Endothelial cell of umbilical vein (primary cell): Measurements from ENCODE around the gene ADAP1. TPM values are rescaled to one million over a fixed set of nuclear protein-coding genes. Genes with fewer than 3 reads are reported as not detected.

Experiments
- BruUV-seq: library from RNA; stranded (reverse); fragments of 400-500 nt; replicated peaks from 2 replicates; lab custom pipeline; 2021; lab: Mats Ljungman, UMichigan
- CTCF ChIA-PET: fragments of 300-600, 350-600 bp; sonication (Branson Sonifier 250); formaldehyde crosslinking; loops from one replicate; lab custom pipeline; 2021; ENCODE audit warnings: antibody characterized with exemption, inconsistent platforms; lab: Charles Lee
- POLR2A ChIA-PET: fragments of 300-600, 350-600 bp; sonication (Branson Sonifier 250); formaldehyde crosslinking; loops from one replicate; lab custom pipeline; 2021; ENCODE audit warnings: antibody characterized with exemption, inconsistent platforms; lab: Charles Lee
- DNase-seq: peaks from one replicate; pipeline ENCODE4 v3.0.0-alpha.2; 2011; ENCODE audit warnings: low read depth, low spot score
- FAIRE-seq: peaks from 2 replicates; lab custom pipeline; 2011; peaks lifted over from hg19 to GRCh38; lab: Jason Lieb, UNC
- H2AFZ ChIP-seq: 2 replicates; pipeline ENCODE4 v1.6.0; 2012; ENCODE audit warnings: low read depth, low read length, control low read depth, inconsistent platforms
- H3K27ac ChIP-seq: 2 replicates; pipeline ENCODE4 v1.5.1; 2011; ENCODE audit warnings: low read depth, mild to moderate bottlenecking, control low read depth, low read length, moderate library complexity; ENCODE audit not compliant: insufficient read depth
- H3K27me3 ChIP-seq, 2 experiments: 2 replicates each; pipeline versions ENCODE4 v1.6.0 to v1.6.1; 2011; ENCODE audit warnings: low read length in 2 of 2, mixed read lengths in 1 of 2; ENCODE audit not compliant: control insufficient read depth in 2 of 2, insufficient read depth in 2 of 2
- H3K36me3 ChIP-seq, 2 experiments: 2 replicates in 1 of 2; 3 replicates in 1 of 2; pipeline ENCODE4 v1.5.1; 2011; ENCODE audit warnings: low read length in 2 of 2, mild to moderate bottlenecking in 1 of 2, moderate library complexity in 1 of 2; ENCODE audit not compliant: control insufficient read depth in 2 of 2, insufficient read depth in 2 of 2; ENCODE audit errors: extremely low read depth in 1 of 2
- H3K4me1 ChIP-seq: 3 replicates; pipeline ENCODE4 v1.5.1; 2011; ENCODE audit warnings: mild to moderate bottlenecking, low read length; ENCODE audit not compliant: control insufficient read depth, insufficient read depth; ENCODE audit errors: extremely low read depth
- H3K4me2 ChIP-seq: 2 replicates; pipeline ENCODE4 v1.6.1; 2011; ENCODE audit warnings: low read length, control low read depth, mixed read lengths; ENCODE audit not compliant: insufficient read depth
- H3K4me3 ChIP-seq, 3 experiments: fragments of 200-600 bp in 1 of 3; sonication (generic), shearing (Covaris generic) in 1 of 3; replicated peaks in 1 of 3; 2 replicates each; pipeline ENCODE4 v1.5.1; 2011 to 2016; ENCODE audit warnings: control low read depth in 3 of 3, low read length in 3 of 3, mild to moderate bottlenecking in 2 of 3, inconsistent platforms in 1 of 3, low read depth in 1 of 3, moderate library complexity in 1 of 3; ENCODE audit not compliant: insufficient read depth in 1 of 3
- H3K79me2 ChIP-seq: 2 replicates; pipeline ENCODE4 v1.6.0; 2012; ENCODE audit warnings: low read length, inconsistent platforms; ENCODE audit not compliant: control insufficient read depth, insufficient read depth
- H3K9ac ChIP-seq: replicated peaks from 2 replicates; pipeline ENCODE3; 2011; ENCODE audit warnings: low read length, control low read depth; ENCODE audit not compliant: insufficient read depth; ENCODE audit errors: extremely low read depth
- H3K9me1 ChIP-seq: replicated peaks from 3 replicates; pipeline ENCODE4 v1.6.0; 2011; ENCODE audit warnings: mild to moderate bottlenecking, low read length; ENCODE audit not compliant: control insufficient read depth, insufficient read depth; ENCODE audit errors: extremely low read depth
- H3K9me3 ChIP-seq: replicated peaks from 2 replicates; pipeline ENCODE4 v1.5.1; 2012; ENCODE audit warnings: low read length, inconsistent platforms; ENCODE audit not compliant: control insufficient read depth, insufficient read depth
- H4K20me1 ChIP-seq: replicated peaks from 2 replicates; pipeline ENCODE3; 2011; ENCODE audit warnings: mild to moderate bottlenecking, low read length; ENCODE audit not compliant: control insufficient read depth, insufficient read depth; ENCODE audit errors: extremely low read depth
- EZH2 ChIP-seq: IDR thresholded peaks from 2 replicates; pipeline ENCODE4 v1.6.1; 2012; ENCODE audit warnings: borderline replicate concordance, low read depth, mild to moderate bottlenecking, moderate library complexity, low read length, inconsistent platforms; ENCODE audit not compliant: severe bottlenecking
- FOS ChIP-seq: IDR thresholded peaks from 2 replicates; pipeline ENCODE4 v1.6.1; 2011; ENCODE audit warnings: mild to moderate bottlenecking, low read length, moderate library complexity, borderline replicate concordance; ENCODE audit not compliant: insufficient read depth
- GATA2 ChIP-seq: IDR thresholded peaks from 2 replicates; pipeline ENCODE4 v1.7.0; 2011; ENCODE audit warnings: low read depth, mild to moderate bottlenecking, moderate library complexity, mixed read lengths, low read length; ENCODE audit not compliant: insufficient read length, insufficient read depth
- JUN ChIP-seq: IDR thresholded peaks from 2 replicates; pipeline ENCODE4 v1.6.1; 2011; ENCODE audit warnings: borderline replicate concordance, low read depth; ENCODE audit not compliant: insufficient read length, insufficient read depth
- MYC ChIP-seq: IDR thresholded peaks from one replicate; pipeline ENCODE4 v1.6.1; 2011; ENCODE audit warnings: mild to moderate bottlenecking, low read depth, low read length
- POLR2A ChIP-seq: IDR thresholded peaks from 2 replicates; pipeline ENCODE4 v1.6.1; 2012; ENCODE audit warnings: low read depth, mild to moderate bottlenecking, control low read depth, low read length
- POLR2AphosphoS5 ChIP-seq: IDR thresholded peaks from 2 replicates; pipeline ENCODE4 v1.6.1; 2012; ENCODE audit warnings: low read depth, mild to moderate bottlenecking, control low read depth, low read length, moderate library complexity; ENCODE audit not compliant: insufficient read depth
- dilution Hi-C: fragments of 300-500 bp; cut with MboI; formaldehyde crosslinking; loops from one replicate; pipeline ENCODE4 v1.15.0; 2019; ENCODE audit warnings: low sequenced_read_pairs; ENCODE audit not compliant: extremely low pct_ligation_motif_present
- intact Hi-C: fragments of 100-400 bp; cut with micrococcal nuclease; formaldehyde crosslinking; loops from one replicate; pipeline ENCODE4 v1.10.0; 2022
- polyA plus RNA-seq, 4 experiments: library from polyadenylated mRNA; depleted of rRNA in 3 of 4; stranded (reverse) in 3 of 4; unstranded in 1 of 4; fragments of >200 nt; gene quantifications; 2 replicates each; pipeline versions ENCODE4 v1.2.1 to v1.2.3, GENCODE V29; 2011 to 2012; ENCODE audit warnings: missing spikeins in 1 of 4
- total RNA-seq: library from RNA; stranded (reverse); gene quantifications from 2 replicates; pipeline ENCODE4 v1.2.3, GENCODE V29; 2021
- TF ChIP-seq, protein P1 (sequence below), 2 donors: IDR thresholded peaks; 1 replicate in 1 of 2; 2 replicates in 1 of 2; pipeline ENCODE4 v1.5.1; 2011; ENCODE audit warnings: low read length in 2 of 2, mild to moderate bottlenecking in 2 of 2, moderate library complexity in 2 of 2, control low read depth in 1 of 2, inconsistent platforms in 1 of 2, low read depth in 1 of 2; ENCODE audit not compliant: insufficient read depth in 1 of 2; ENCODE audit errors: extremely low read depth in 1 of 2
- TF ChIP-seq, protein P2 (sequence below): IDR thresholded peaks from 2 replicates; pipeline ENCODE4 v1.6.1; 2011; ENCODE audit not compliant: insufficient read depth, insufficient read length

The ADAP1 gene
- total and polyA plus RNA-seq, 2 donors (not counting 3 experiments of a cell fraction or from before 2014, with no cell fraction given) = 0.49 to 0.58 TPM

DNA sequence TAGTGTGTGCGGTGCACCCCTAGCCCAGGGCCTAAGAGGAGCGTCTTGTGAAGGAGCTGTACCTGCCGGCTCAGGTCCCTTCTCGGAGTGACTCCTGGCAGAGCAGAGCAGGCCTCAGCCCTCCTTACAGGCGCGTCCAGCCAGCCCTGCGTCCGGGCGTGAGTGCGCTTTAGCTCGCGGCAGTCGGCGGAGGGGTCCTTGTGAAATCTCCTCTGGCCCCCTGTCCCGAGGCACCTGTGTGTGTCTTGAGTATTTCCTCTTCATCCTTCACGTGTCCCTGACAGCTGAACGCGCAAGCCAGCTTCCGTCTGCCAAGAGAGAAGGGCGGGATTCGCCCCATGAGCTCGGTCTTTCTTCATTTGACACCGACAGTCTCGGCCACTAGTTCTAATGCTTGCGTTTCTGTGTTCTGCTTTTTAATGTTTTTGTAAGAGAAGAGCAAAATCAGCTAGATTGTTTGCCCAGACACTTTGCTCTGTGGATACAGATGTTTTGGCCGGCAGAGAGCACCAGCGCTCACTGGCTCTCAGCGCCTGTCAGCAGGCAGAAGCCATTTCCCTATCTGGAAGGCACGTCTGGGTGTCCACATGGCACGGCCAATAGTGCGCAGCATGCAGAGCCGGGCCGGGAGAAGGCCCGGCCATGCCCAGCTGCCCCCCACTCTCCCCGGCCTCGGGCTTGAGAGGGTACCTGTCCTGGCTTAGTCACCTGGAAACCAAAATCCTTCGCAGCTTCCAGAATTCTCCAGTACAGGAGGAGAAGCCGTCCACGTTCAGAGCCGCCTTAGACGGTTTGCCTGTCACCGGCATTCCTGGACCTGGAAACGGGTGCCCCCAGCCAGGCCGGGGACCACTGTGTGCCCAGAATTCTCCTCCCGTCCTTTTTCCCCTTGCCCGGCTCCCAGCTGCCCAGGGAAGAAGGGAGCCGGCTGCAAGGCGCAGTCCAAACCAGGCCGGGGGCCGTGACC lies 71.1 kb downstream of the ADAP1 start:
- peaks cover 3 to 23% of the 10 kb centered on the region in 2 experiments for H3K36me3 ChIP-seq
- FAIRE-seq = no peak
- H3K4me3 ChIP-seq = no peak overlapping the region
- H3K9me3 ChIP-seq = no peaks in the 10 kb centered on the region
- no peak overlapping the region for H3K4me2 ChIP-seq
- H3K9me1 ChIP-seq = no peaks in the 10 kb centered on the region
- H3K27ac ChIP-seq = no peak overlapping the region
- H3K4me1 ChIP-seq = peaks cover under 1% of the 10 kb centered on the region
- BruUV-seq = no TSS peak
- dilution Hi-C loops (no loop called here), intact Hi-C loops (no loop called here)
- no peak overlapping the region for H3K9ac ChIP-seq
- no peak for DNase-seq
- CTCF ChIA-PET = no interaction called here
- H4K20me1 ChIP-seq = no peaks in the 10 kb centered on the region
- H3K27me3 ChIP-seq = no peaks in the 10 kb centered on the region
- POLR2A ChIA-PET = no interaction called here
- H2AFZ ChIP-seq = no peak overlapping the region
- H3K79me2 ChIP-seq = peaks cover 77% of the 10 kb centered on the region
- TF ChIP-seq, protein P1, sequence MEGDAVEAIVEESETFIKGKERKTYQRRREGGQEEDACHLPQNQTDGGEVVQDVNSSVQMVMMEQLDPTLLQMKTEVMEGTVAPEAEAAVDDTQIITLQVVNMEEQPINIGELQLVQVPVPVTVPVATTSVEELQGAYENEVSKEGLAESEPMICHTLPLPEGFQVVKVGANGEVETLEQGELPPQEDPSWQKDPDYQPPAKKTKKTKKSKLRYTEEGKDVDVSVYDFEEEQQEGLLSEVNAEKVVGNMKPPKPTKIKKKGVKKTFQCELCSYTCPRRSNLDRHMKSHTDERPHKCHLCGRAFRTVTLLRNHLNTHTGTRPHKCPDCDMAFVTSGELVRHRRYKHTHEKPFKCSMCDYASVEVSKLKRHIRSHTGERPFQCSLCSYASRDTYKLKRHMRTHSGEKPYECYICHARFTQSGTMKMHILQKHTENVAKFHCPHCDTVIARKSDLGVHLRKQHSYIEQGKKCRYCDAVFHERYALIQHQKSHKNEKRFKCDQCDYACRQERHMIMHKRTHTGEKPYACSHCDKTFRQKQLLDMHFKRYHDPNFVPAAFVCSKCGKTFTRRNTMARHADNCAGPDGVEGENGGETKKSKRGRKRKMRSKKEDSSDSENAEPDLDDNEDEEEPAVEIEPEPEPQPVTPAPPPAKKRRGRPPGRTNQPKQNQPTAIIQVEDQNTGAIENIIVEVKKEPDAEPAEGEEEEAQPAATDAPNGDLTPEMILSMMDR (IDR thresholded peaks at IDR 0.05; ENCODE audit: extremely low read depth in 1 of 2, insufficient read depth in 1 of 2, low read depth in 1 of 2, low read length in 2 of 2) = no peak
- TF ChIP-seq, protein P2, sequence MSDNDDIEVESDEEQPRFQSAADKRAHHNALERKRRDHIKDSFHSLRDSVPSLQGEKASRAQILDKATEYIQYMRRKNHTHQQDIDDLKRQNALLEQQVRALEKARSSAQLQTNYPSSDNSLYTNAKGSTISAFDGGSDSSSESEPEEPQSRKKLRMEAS = no peak
- TF ChIP-seq JUN (no peak), POLR2A (no peak), EZH2 (no peak), POLR2AphosphoS5 (no peak), GATA2 (no peak), FOS (no peak), MYC (no peak)
